Esophagus muscularis mucosa (tissue), 4 donors: Measurements from ENCODE around the gene TUSC2. TPM values are rescaled to one million over a fixed set of nuclear protein-coding genes. Genes with fewer than 3 reads are reported as not detected.

Source experiments
- DNase-seq: peaks from one replicate; pipeline ENCODE4 v3.0.0-alpha.2; 2017; ENCODE audit errors: extremely low spot score
- H3K27ac ChIP-seq, 4 donors: fragments of 200-600 bp; sonication (generic); replicated peaks in 1 of 4; 1 replicate in 3 of 4; 2 replicates in 1 of 4; pipeline ENCODE4 v1.5.1; 2016 to 2019; ENCODE audit warnings: mild to moderate bottlenecking in 1 of 4
- H3K27me3 ChIP-seq, 4 donors: fragments of 200-600 bp; sonication (generic); one replicate each; pipeline versions ENCODE4 v1.5.1 to v1.6.0; 2016 to 2019
- H3K36me3 ChIP-seq, 4 donors: fragments of 200-600 bp; sonication (generic); one replicate each; pipeline ENCODE4 v1.5.1; 2016 to 2019
- H3K4me1 ChIP-seq, 4 donors: fragments of 200-600 bp; sonication (generic); one replicate each; pipeline ENCODE4 v1.5.1; 2016 to 2019
- H3K4me3 ChIP-seq, 4 donors: fragments of 200-600 bp; sonication (generic); 1 replicate in 2 of 4; 2 replicates in 2 of 4; pipeline ENCODE4 v1.5.1; 2016 to 2019; ENCODE audit warnings: mild to moderate bottlenecking in 4 of 4, moderate library complexity in 1 of 4
- H3K9me3 ChIP-seq, 4 donors: fragments of 200-600 bp; sonication (generic); 1 replicate in 3 of 4; 2 replicates in 1 of 4; pipeline ENCODE4 v1.5.1; 2016 to 2019
- CTCF ChIP-seq, 3 experiments: fragments of 200-600 bp in 2 of 3; fragments of 450-650 bp in 1 of 3; sonication (generic) in 2 of 3; IDR thresholded peaks; one replicate each; pipeline ENCODE4 v1.5.1; 2017 to 2019; ENCODE audit warnings: antibody characterized with exemption in 3 of 3, mild to moderate bottlenecking in 2 of 3, moderate library complexity in 1 of 3
- EP300 ChIP-seq: sonication (generic); formaldehyde crosslinking; IDR thresholded peaks from one replicate; pipeline ENCODE4 v1.6.1; 2017; ENCODE audit warnings: antibody characterized with exemption
- POLR2A ChIP-seq: fragments of 450-650 bp; IDR thresholded peaks from one replicate; pipeline ENCODE4 v1.6.1; 2017; ENCODE audit warnings: antibody characterized with exemption, moderate library complexity, mild to moderate bottlenecking, low read depth
- POLR2AphosphoS5 ChIP-seq, 2 donors: sonication (generic); formaldehyde crosslinking; IDR thresholded peaks; one replicate each; pipeline ENCODE4 v1.6.1; 2017; ENCODE audit warnings: antibody characterized with exemption in 2 of 2
- WGBS: methylation state at CpG from one replicate; pipeline ENCODE4 v1.1.5; 2018; 5-methylcytosine and 5-hydroxymethylcytosine counted together
- intact Hi-C: fragments of 100-400 bp; cut with DNase I; formaldehyde crosslinking; loops from one replicate; pipeline ENCODE4 v1.15.1; 2023
- total RNA-seq, 4 donors: library from RNA; depleted of rRNA; stranded (reverse); fragments of >200 nt; gene quantifications; one replicate each; pipeline versions ENCODE4 v1.1.0 to v1.2.1, GENCODE V29; 2016

The TUSC2 gene
- total RNA-seq, 4 donors from 2014 or later: 18.7 to 40.6 (median 37.5) TPM

- H3K36me3 ChIP-seq: peaks cover 0 to 9% (median 2%) of the 10 kb centered on the region in 4 donors
- DNase-seq: no peak
- intact Hi-C loops: no loop called here
- peak overlapping the region; percentile 67 to 74 (median 72) for H3K4me3 ChIP-seq
- no peaks in the 10 kb centered on the region for H3K27me3 ChIP-seq
- TF ChIP-seq POLR2A (no peak), EP300 (no peak), POLR2AphosphoS5 (IDR thresholded peaks at IDR 0.05) (no peak), CTCF (IDR thresholded peaks at IDR 0.05) (no peak)
- H3K9me3 ChIP-seq: no peaks in the 10 kb centered on the region
- 48% methylated on average over 12 of the region's 12 CpGs for WGBS
- peak overlapping the region; percentile 86 to 93 (median 92) for H3K27ac ChIP-seq
- peaks cover 27 to 56% (median 52%) of the 10 kb centered on the region in 4 donors for H3K4me1 ChIP-seq
These were observed 27.9 kb downstream of the TUSC2 start for GRCh38 chr3:50299929-50300680.

DNA sequence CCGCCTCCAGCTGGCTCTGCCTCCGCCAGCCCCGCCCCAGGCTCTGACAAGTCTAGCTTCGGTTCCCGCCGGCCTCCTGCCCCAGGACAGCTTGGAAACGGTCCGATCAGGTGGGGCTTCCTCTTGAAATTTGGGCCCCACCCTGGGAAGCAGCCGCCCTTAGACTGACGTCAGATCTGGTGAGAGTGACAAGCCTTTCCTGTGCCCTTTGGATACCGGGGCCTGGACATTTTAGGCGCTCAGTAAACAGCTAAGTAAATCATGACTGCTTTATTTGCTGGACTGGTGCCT lies 28.4 kb downstream of the TUSC2 start:
- H3K27me3 ChIP-seq: no peaks in the 10 kb centered on the region
- TF ChIP-seq POLR2A (no peak), POLR2AphosphoS5 (IDR thresholded peaks at IDR 0.05) (no peak), EP300 (no peak), CTCF (IDR thresholded peaks at IDR 0.05) (no peak)
- peak overlapping the region; percentile 67 to 74 (median 72) for H3K4me3 ChIP-seq
- peak overlapping the region; percentile 86 to 93 (median 92) for H3K27ac ChIP-seq
- intact Hi-C loops: no loop called here
- H3K9me3 ChIP-seq: no peaks in the 10 kb centered on the region
- WGBS: 2% methylated on average over 12 of the region's 12 CpGs
- DNase-seq: no peak
- peaks cover 0 to 9% (median under 1%) of the 10 kb centered on the region in 4 donors for H3K36me3 ChIP-seq
- peaks cover 27 to 56% (median 52%) of the 10 kb centered on the region in 4 donors for H3K4me1 ChIP-seq

DNA sequence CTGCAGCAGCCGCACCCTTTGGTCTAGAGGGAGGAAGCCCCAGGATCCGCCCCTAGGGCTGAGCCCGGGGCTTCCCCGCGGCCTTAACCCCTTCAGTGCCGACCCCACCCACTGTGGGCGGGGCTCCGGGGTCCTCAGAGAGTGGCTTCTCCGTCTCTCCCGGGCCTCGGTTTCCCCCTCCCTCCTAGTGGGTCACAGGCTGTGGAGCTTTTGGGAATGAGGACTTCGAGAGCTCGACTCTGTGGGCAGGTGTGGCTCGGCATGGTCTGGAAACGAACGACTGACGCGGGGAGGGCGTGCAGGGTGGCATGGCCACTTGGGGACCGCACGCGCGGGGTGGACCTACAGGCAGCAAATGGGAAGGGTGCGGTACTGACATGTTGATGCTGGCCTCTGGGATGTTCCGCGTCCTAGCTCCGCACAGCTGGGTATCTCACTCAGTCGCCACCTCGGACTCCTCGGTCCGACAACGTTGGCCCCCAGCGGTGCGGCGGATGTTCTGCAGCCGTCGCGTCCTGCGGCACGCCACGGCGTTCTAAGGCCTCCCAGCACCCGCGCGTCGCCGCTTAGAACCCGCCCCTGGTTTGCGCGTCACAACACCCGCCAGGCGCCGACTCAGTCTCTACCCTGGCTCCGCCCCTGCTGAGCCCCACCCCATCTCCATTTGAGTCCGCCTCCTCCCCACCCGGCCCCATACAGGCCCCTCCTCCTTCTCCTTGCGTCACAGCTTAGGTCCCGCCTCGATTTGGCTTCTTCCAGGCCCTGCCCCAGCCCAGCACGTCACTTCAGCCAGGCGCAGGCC lies 29.0 kb downstream of the TUSC2 start, which contains the start of the genes HYAL3 and NAA80:
TSS of gene HYAL3 (minus strand) at position 570 of the 802 bp plus-strand sequence. CDS start 3,803 bp downstream, outside the sequence.
TSS of gene NAA80 (minus strand) at position 570 of the 802 bp plus-strand sequence. CDS start 1,942 bp downstream, outside the sequence.
- intact Hi-C loops: no loop called here
- DNase-seq: peak; percentile 100
- TF ChIP-seq CTCF (IDR thresholded peaks at IDR 0.05): peak; percentile 14 to 58 (median 38)
- TF ChIP-seq EP300: no peak
- peak; percentile 92 for TF ChIP-seq POLR2A
- TF ChIP-seq POLR2AphosphoS5 (IDR thresholded peaks at IDR 0.05): peak; percentile 96 to 99
- Histone ChIP-seq H3K27me3 (no peaks in the 10 kb centered on the region), H3K27ac (peak within 1 kb of the TSS; percentile 91 to 93 (median 92)), H3K9me3 (no peaks in the 10 kb centered on the region), H3K4me1 (peaks cover 27 to 56% (median 52%) of the 10 kb centered on the region in 4 donors), H3K4me3 (peak within 1 kb of the TSS; percentile 67 to 74 (median 72)), H3K36me3 (peaks cover 0 to 9% (median 0%) of the 10 kb centered on the region in 4 donors)
- WGBS: 1% methylated on average over 24 of the region's 61 CpGs

- intact Hi-C loops: no loop called here
- H3K36me3 ChIP-seq: peaks cover 0 to 9% (median 0%) of the 10 kb centered on the region in 4 donors
- peaks cover 29 to 51% (median 47%) of the 10 kb centered on the region in 4 donors for H3K4me1 ChIP-seq
- peak overlapping the region; percentile 67 to 74 (median 72) for H3K4me3 ChIP-seq
- no peak for DNase-seq
- peak overlapping the region; percentile 91 to 93 (median 92) for H3K27ac ChIP-seq
- H3K9me3 ChIP-seq: no peaks in the 10 kb centered on the region
- no peaks in the 10 kb centered on the region for H3K27me3 ChIP-seq
- peak in 1 of 3 experiments; percentile 9 for TF ChIP-seq CTCF (IDR thresholded peaks at IDR 0.05)
- no peak for TF ChIP-seq EP300
- WGBS: 57% methylated on average over 9 of the region's 9 CpGs
These were observed 29.9 kb downstream of the TUSC2 start for GRCh38 chr3:50297896-50298725.
